HEK293 (cell line): Measurements from ENCODE around the gene DCTN2.

Experiments used
- GFI1B ChIP-seq: fragments of 450-650 bp; formaldehyde crosslinking; IDR thresholded peaks from 2 replicates; pipeline ENCODE4 v1.5.1; 2016; ENCODE audit warnings: missing biosample characterization, missing genetic modification characterization
- HOXC10 ChIP-seq: sonication (generic); formaldehyde crosslinking; IDR thresholded peaks from 2 replicates; pipeline ENCODE4 v1.8.1; 2023; ENCODE audit warnings: mild to moderate bottlenecking, missing genetic modification reagents
- PBX3 ChIP-seq: sonication (generic); formaldehyde crosslinking; IDR thresholded peaks from 2 replicates; pipeline ENCODE4 v1.8.1; 2022; ENCODE audit warnings: mild to moderate bottlenecking, moderate library complexity, missing genetic modification reagents
- SP2 ChIP-seq: fragments of 450-650 bp; formaldehyde crosslinking; IDR thresholded peaks from 2 replicates; pipeline ENCODE4 v1.5.1; 2016; ENCODE audit warnings: missing biosample characterization, missing genetic modification characterization
- ZFHX2 ChIP-seq: fragments of 450-650 bp; formaldehyde crosslinking; conservative IDR thresholded peaks from 2 replicates; pipeline ENCODE4 v1.5.1; 2016; ENCODE audit warnings: missing biosample characterization, missing genetic modification characterization
- ZFP37 ChIP-seq: fragments of 450-650 bp; formaldehyde crosslinking; IDR thresholded peaks from 2 replicates; pipeline ENCODE4 v1.5.1; 2016; ENCODE audit warnings: missing biosample characterization, missing genetic modification characterization
- ZNF157 ChIP-seq: fragments of 450-650 bp; formaldehyde crosslinking; IDR thresholded peaks from 2 replicates; pipeline ENCODE4 v1.5.1; 2016; ENCODE audit warnings: missing biosample characterization, missing genetic modification characterization
- ZNF174 ChIP-seq: fragments of 450-650 bp; formaldehyde crosslinking; IDR thresholded peaks from 2 replicates; pipeline ENCODE4 v1.5.0; 2017; ENCODE audit warnings: missing biosample characterization, mild to moderate bottlenecking, missing genetic modification characterization
- ZNF2 ChIP-seq: fragments of 450-650 bp; formaldehyde crosslinking; IDR thresholded peaks from 2 replicates; pipeline ENCODE4 v1.5.1; 2016; ENCODE audit warnings: missing biosample characterization, missing genetic modification characterization
- ZNF248 ChIP-seq: fragments of 450-650 bp; formaldehyde crosslinking; IDR thresholded peaks from 2 replicates; pipeline ENCODE4 v1.5.1; 2017; ENCODE audit warnings: missing biosample characterization, missing genetic modification characterization
- ZNF311 ChIP-seq: fragments of 450-650 bp; formaldehyde crosslinking; IDR thresholded peaks from 2 replicates; pipeline ENCODE4 v1.5.1; 2017; ENCODE audit warnings: missing biosample characterization, missing genetic modification characterization, borderline replicate concordance
- ZNF341 ChIP-seq: fragments of 450-650 bp; formaldehyde crosslinking; IDR thresholded peaks from 2 replicates; pipeline ENCODE4; 2016; ENCODE audit warnings: low read depth, missing biosample characterization, missing genetic modification characterization
- ZNF423 ChIP-seq: fragments of 450-650 bp; formaldehyde crosslinking; IDR thresholded peaks from 2 replicates; pipeline ENCODE4 v1.5.1; 2016; ENCODE audit warnings: missing biosample characterization, missing genetic modification characterization
- ZNF449 ChIP-seq: fragments of 450-650 bp; formaldehyde crosslinking; IDR thresholded peaks from 2 replicates; pipeline ENCODE4 v1.5.1; 2017; ENCODE audit warnings: missing biosample characterization, mild to moderate bottlenecking, missing genetic modification characterization, moderate library complexity
- ZNF529 ChIP-seq: fragments of 450-650 bp; formaldehyde crosslinking; IDR thresholded peaks from 2 replicates; pipeline ENCODE4 v1.5.1; 2017; ENCODE audit warnings: missing genetic modification characterization, missing biosample characterization; ENCODE audit not compliant: insufficient replicate concordance
- ZNF530 ChIP-seq: fragments of 450-650 bp; formaldehyde crosslinking; IDR thresholded peaks from 2 replicates; pipeline ENCODE4 v1.5.1; 2016; ENCODE audit warnings: low read depth, missing biosample characterization, missing genetic modification characterization
- ZNF624 ChIP-seq: fragments of 450-650 bp; formaldehyde crosslinking; IDR thresholded peaks from 2 replicates; pipeline ENCODE4 v1.5.1; 2017; ENCODE audit warnings: missing biosample characterization, missing genetic modification characterization
- ZNF660 ChIP-seq: fragments of 450-650 bp; IDR thresholded peaks from 2 replicates; pipeline ENCODE4 v1.5.1; 2018; ENCODE audit warnings: missing biosample characterization, mild to moderate bottlenecking, missing genetic modification characterization
- ZNF701 ChIP-seq: fragments of 450-650 bp; formaldehyde crosslinking; IDR thresholded peaks from 2 replicates; pipeline ENCODE4 v1.5.1; 2016; ENCODE audit warnings: missing biosample characterization, missing genetic modification characterization
- ZNF776 ChIP-seq: fragments of 450-650 bp; formaldehyde crosslinking; IDR thresholded peaks from 2 replicates; pipeline ENCODE4 v1.5.0; 2017; ENCODE audit warnings: missing biosample characterization, missing genetic modification characterization, borderline replicate concordance
- ZNF843 ChIP-seq: fragments of 450-650 bp; formaldehyde crosslinking; IDR thresholded peaks from 2 replicates; pipeline ENCODE4 v1.5.1; 2016; ENCODE audit warnings: missing biosample characterization, missing genetic modification characterization
- ZSCAN16 ChIP-seq: fragments of 450-650 bp; formaldehyde crosslinking; IDR thresholded peaks from 2 replicates; pipeline ENCODE4 v1.5.1; 2016; ENCODE audit warnings: missing biosample characterization, missing genetic modification characterization
- ZXDB ChIP-seq: fragments of 450-650 bp; formaldehyde crosslinking; IDR thresholded peaks from 2 replicates; pipeline ENCODE4 v1.5.1; 2016; ENCODE audit warnings: missing biosample characterization, missing genetic modification characterization
- TF ChIP-seq, protein P1 (sequence below): fragments of 450-650 bp; formaldehyde crosslinking; IDR thresholded peaks from 2 replicates; pipeline ENCODE4 v1.5.1; 2016; ENCODE audit warnings: missing biosample characterization, missing genetic modification characterization
- TF ChIP-seq, protein P2 (sequence below): fragments of 450-650 bp; formaldehyde crosslinking; IDR thresholded peaks from 2 replicates; pipeline ENCODE4 v1.5.1; 2016; ENCODE audit warnings: missing biosample characterization, missing genetic modification characterization
- TF ChIP-seq, protein P3 (sequence below): fragments of 450-650 bp; formaldehyde crosslinking; IDR thresholded peaks from 2 replicates; pipeline ENCODE4 v1.5.1; 2016; ENCODE audit warnings: missing biosample characterization, missing genetic modification characterization

DCTN2 gene

GRCh38 chr12:57590864-57591781, 44.1 kb upstream of the DCTN2 start, which contains the start of gene PIP4K2C (continued):
- TF ChIP-seq, protein P1, sequence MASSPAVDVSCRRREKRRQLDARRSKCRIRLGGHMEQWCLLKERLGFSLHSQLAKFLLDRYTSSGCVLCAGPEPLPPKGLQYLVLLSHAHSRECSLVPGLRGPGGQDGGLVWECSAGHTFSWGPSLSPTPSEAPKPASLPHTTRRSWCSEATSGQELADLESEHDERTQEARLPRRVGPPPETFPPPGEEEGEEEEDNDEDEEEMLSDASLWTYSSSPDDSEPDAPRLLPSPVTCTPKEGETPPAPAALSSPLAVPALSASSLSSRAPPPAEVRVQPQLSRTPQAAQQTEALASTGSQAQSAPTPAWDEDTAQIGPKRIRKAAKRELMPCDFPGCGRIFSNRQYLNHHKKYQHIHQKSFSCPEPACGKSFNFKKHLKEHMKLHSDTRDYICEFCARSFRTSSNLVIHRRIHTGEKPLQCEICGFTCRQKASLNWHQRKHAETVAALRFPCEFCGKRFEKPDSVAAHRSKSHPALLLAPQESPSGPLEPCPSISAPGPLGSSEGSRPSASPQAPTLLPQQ (tag by site-specific recombination) = peak; percentile 57; the same call in 1 of the 2 replicates
- TF ChIP-seq ZNF2 (tag by site-specific recombination) (peak; percentile 73; the same call in 1 of the 2 replicates), ZXDB (tag by site-specific recombination) (peak; percentile 74), ZFHX2 (no peak; the same call in 1 of the 2 replicates), ZNF423 (tag by site-specific recombination) (no peak; the same call in 1 of the 2 replicates), HOXC10 (CRISPR knock-in tag) (no peak), ZNF529 (tag by site-specific recombination) (no peak), ZNF248 (tag by site-specific recombination) (no peak), ZSCAN16 (tag by site-specific recombination) (no peak; the same call in 1 of the 2 replicates), ZNF660 (tag by site-specific recombination) (no peak; the same call in 1 of the 2 replicates), ZNF341 (tag by site-specific recombination) (peak; percentile 48), ZNF776 (tag by site-specific recombination) (no peak), SP2 (peak; percentile 82), ZNF624 (tag by site-specific recombination) (no peak), ZNF701 (tag by site-specific recombination) (no peak), ZNF157 (tag by site-specific recombination) (no peak), ZNF843 (tag by site-specific recombination) (0 out of 2 replicates have a peak, but pooled peaks have one; percentile 33), PBX3 (CRISPR knock-in tag) (0 out of 2 replicates have a peak, but pooled peaks have one; percentile 23), ZNF174 (tag by site-specific recombination) (no peak), ZNF449 (tag by site-specific recombination) (0 out of 2 replicates have a peak, but pooled peaks have one; percentile 11), ZFP37 (tag by site-specific recombination) (no peak), GFI1B (tag by site-specific recombination) (no peak), ZNF311 (tag by site-specific recombination) (no peak), ZNF530 (tag by site-specific recombination) (no peak)
- TF ChIP-seq, protein P2, sequence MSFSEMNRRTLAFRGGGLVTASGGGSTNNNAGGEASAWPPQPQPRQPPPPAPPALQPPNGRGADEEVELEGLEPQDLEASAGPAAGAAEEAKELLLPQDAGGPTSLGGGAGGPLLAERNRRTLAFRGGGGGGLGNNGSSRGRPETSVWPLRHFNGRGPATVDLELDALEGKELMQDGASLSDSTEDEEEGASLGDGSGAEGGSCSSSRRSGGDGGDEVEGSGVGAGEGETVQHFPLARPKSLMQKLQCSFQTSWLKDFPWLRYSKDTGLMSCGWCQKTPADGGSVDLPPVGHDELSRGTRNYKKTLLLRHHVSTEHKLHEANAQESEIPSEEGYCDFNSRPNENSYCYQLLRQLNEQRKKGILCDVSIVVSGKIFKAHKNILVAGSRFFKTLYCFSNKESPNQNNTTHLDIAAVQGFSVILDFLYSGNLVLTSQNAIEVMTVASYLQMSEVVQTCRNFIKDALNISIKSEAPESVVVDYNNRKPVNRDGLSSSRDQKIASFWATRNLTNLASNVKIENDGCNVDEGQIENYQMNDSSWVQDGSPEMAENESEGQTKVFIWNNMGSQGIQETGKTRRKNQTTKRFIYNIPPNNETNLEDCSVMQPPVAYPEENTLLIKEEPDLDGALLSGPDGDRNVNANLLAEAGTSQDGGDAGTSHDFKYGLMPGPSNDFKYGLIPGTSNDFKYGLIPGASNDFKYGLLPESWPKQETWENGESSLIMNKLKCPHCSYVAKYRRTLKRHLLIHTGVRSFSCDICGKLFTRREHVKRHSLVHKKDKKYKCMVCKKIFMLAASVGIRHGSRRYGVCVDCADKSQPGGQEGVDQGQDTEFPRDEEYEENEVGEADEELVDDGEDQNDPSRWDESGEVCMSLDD (tag by site-specific recombination) = 0 out of 2 replicates have a peak, but pooled peaks have one; percentile 47
- TF ChIP-seq, protein P3, sequence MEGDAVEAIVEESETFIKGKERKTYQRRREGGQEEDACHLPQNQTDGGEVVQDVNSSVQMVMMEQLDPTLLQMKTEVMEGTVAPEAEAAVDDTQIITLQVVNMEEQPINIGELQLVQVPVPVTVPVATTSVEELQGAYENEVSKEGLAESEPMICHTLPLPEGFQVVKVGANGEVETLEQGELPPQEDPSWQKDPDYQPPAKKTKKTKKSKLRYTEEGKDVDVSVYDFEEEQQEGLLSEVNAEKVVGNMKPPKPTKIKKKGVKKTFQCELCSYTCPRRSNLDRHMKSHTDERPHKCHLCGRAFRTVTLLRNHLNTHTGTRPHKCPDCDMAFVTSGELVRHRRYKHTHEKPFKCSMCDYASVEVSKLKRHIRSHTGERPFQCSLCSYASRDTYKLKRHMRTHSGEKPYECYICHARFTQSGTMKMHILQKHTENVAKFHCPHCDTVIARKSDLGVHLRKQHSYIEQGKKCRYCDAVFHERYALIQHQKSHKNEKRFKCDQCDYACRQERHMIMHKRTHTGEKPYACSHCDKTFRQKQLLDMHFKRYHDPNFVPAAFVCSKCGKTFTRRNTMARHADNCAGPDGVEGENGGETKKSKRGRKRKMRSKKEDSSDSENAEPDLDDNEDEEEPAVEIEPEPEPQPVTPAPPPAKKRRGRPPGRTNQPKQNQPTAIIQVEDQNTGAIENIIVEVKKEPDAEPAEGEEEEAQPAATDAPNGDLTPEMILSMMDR = no peak
- TF ChIP-seq, all 188 proteins: peak for 45
